NCI-H2196 treated with DMSO at 0.1 percent for 48 hours (cell line): Measurements from ENCODE around the gene CEP112.
"Not testable (repeated sequence)": the region's sequence is repeated elsewhere in the genome, so short reads cannot be mapped to it uniquely, and the experiment has no call there.

Source experiments
- DNase-seq: peaks from one replicate; lab custom pipeline; 2025; ENCODE audit not compliant: unreplicated experiment; lab: John Stamatoyannopoulos, UW

Gene CEP112

GRCh38 chr17:66085221-66085620 lies 106.7 kb downstream of the CEP112 start:
- no peak for DNase-seq

- not testable (repeated sequence) for DNase-seq
Observed at GRCh38 chr17:66080670-66081069, 111.3 kb downstream of the CEP112 start.

GRCh38 chr17:66076546-66077190 lies 115.3 kb downstream of the CEP112 start:
- no peak for DNase-seq

- DNase-seq: no peak
Observed at GRCh38 chr17:66073384-66073783, 118.5 kb downstream of the CEP112 start.

GRCh38 chr17:66063686-66064085 lies 128.2 kb downstream of the CEP112 start:
- DNase-seq: no peak

GRCh38 chr17:66056148-66056547 lies 135.8 kb downstream of the CEP112 start:
- no peak for DNase-seq

GRCh38 chr17:66054242-66054641 lies 137.7 kb downstream of the CEP112 start:
- DNase-seq: no peak

- DNase-seq: no peak
Observed at GRCh38 chr17:66044083-66044482, 147.8 kb downstream of the CEP112 start.

GRCh38 chr17:66043419-66043818 lies 148.5 kb downstream of the CEP112 start:
- DNase-seq: no peak

- DNase-seq: no peak
Observed at GRCh38 chr17:66040402-66040801, 151.5 kb downstream of the CEP112 start.

GRCh38 chr17:66038125-66038524 lies 153.8 kb downstream of the CEP112 start:
- DNase-seq: no peak

GRCh38 chr17:66037221-66037620 lies 154.7 kb downstream of the CEP112 start:
- no peak for DNase-seq

GRCh38 chr17:66032082-66032712 lies 159.7 kb downstream of the CEP112 start:
- DNase-seq: no peak

GRCh38 chr17:66025551-66025950 lies 166.4 kb downstream of the CEP112 start:
- DNase-seq: no peak

- no peak for DNase-seq
Observed at GRCh38 chr17:66021757-66022156, 170.2 kb downstream of the CEP112 start.

GRCh38 chr17:66018786-66019185 lies 173.1 kb downstream of the CEP112 start:
- no peak for DNase-seq

GRCh38 chr17:66016231-66016630 lies 175.7 kb downstream of the CEP112 start:
- DNase-seq: no peak

GRCh38 chr17:66008680-66009079 lies 183.3 kb downstream of the CEP112 start:
- no peak for DNase-seq

GRCh38 chr17:66006654-66007053 lies 185.3 kb downstream of the CEP112 start:
- DNase-seq: no peak

GRCh38 chr17:66002812-66003211 lies 189.1 kb downstream of the CEP112 start:
- DNase-seq: no peak

- no peak for DNase-seq
Observed at GRCh38 chr17:66002063-66002585, 189.8 kb downstream of the CEP112 start.

- no peak for DNase-seq
Observed at GRCh38 chr17:66000216-66000615, 191.7 kb downstream of the CEP112 start.

GRCh38 chr17:65998675-65999074 lies 193.3 kb downstream of the CEP112 start:
- no peak for DNase-seq
